Measurements from ENCODE around the gene RABEPK. TPM values are rescaled to one million over a fixed set of nuclear protein-coding genes. Genes with fewer than 3 reads are reported as not detected.

The RABEPK gene
- total and polyA plus RNA-seq, 2 donors from 2014 or later, result 12.6 to 24.8 TPM

- intact Hi-C loops (cut with DNase I), result no loop called here
- Histone ChIP-seq H3K4me3 (ENCODE audit: low read length in 3 of 3) (no peak overlapping the region), H3K9me3 (ENCODE audit: control insufficient read depth in 2 of 3, insufficient read depth in 1 of 3, low read length in 3 of 3) (no peaks in the 10 kb centered on the region), H3K36me3 (ENCODE audit: control insufficient read depth in 2 of 3, insufficient read depth in 3 of 3, low read length in 3 of 3) (no peaks in the 10 kb centered on the region), H3K9ac (ENCODE audit: low read length in 3 of 3) (no peak overlapping the region), H3K4me1 (ENCODE audit: control insufficient read depth in 2 of 3, insufficient read depth in 2 of 3, low read depth in 1 of 3, low read length in 3 of 3) (peaks cover 0 to 10% (median 6%) of the 10 kb centered on the region in 3 donors), H3K27ac (ENCODE audit: low read depth in 2 of 2, low read length in 2 of 2) (no peak overlapping the region), H3K27me3 (ENCODE audit: control insufficient read depth, insufficient read depth, low read length) (no peaks in the 10 kb centered on the region)
- no peak for TF ChIP-seq CTCF (IDR thresholded peaks at IDR 0.05; ENCODE audit: borderline replicate concordance, extremely low read depth, insufficient read depth)
- DNase-seq (no peak), FAIRE-seq (no peak)
Observed at GRCh38 chr9:125268394-125269013, 68.2 kb downstream of the RABEPK start.

- Histone ChIP-seq H3K27me3 (ENCODE audit: control insufficient read depth, insufficient read depth, low read length) (no peaks in the 10 kb centered on the region), H3K36me3 (ENCODE audit: control insufficient read depth in 2 of 3, insufficient read depth in 3 of 3, low read length in 3 of 3) (no peaks in the 10 kb centered on the region), H3K9me3 (ENCODE audit: control insufficient read depth in 2 of 3, insufficient read depth in 1 of 3, low read length in 3 of 3) (no peaks in the 10 kb centered on the region), H3K27ac (ENCODE audit: low read depth in 2 of 2, low read length in 2 of 2) (no peak overlapping the region), H3K9ac (ENCODE audit: low read length in 3 of 3) (no peak overlapping the region), H3K4me1 (ENCODE audit: control insufficient read depth in 2 of 3, insufficient read depth in 2 of 3, low read depth in 1 of 3, low read length in 3 of 3) (peaks cover 0 to 11% (median 1%) of the 10 kb centered on the region in 3 donors), H3K4me3 (ENCODE audit: low read length in 3 of 3) (no peak overlapping the region)
- DNase-seq (no peak), FAIRE-seq (no peak)
- no peak for TF ChIP-seq CTCF (IDR thresholded peaks at IDR 0.05; ENCODE audit: borderline replicate concordance, extremely low read depth, insufficient read depth)
- intact Hi-C loops (cut with DNase I), result no loop called here
Observed at GRCh38 chr9:125269014-125269397, 68.7 kb downstream of the RABEPK start.

- H3K9ac ChIP-seq (ENCODE audit: low read length in 3 of 3), result no peak overlapping the region
- no peak for FAIRE-seq
Observed at GRCh38 chr9:125271081-125271480, 70.7 kb downstream of the RABEPK start.

More at GRCh38 chr9:125271081-125271480, 70.7 kb downstream of the RABEPK start:
- no peak for TF ChIP-seq CTCF (IDR thresholded peaks at IDR 0.05; ENCODE audit: borderline replicate concordance, extremely low read depth, insufficient read depth)
- Histone ChIP-seq H3K27ac (ENCODE audit: low read depth in 2 of 2, low read length in 2 of 2) (no peak overlapping the region), H3K36me3 (ENCODE audit: control insufficient read depth in 2 of 3, insufficient read depth in 3 of 3, low read length in 3 of 3) (no peaks in the 10 kb centered on the region), H3K27me3 (ENCODE audit: control insufficient read depth, insufficient read depth, low read length) (no peaks in the 10 kb centered on the region), H3K4me3 (ENCODE audit: low read length in 3 of 3) (no peak overlapping the region), H3K4me1 (ENCODE audit: control insufficient read depth in 2 of 3, insufficient read depth in 2 of 3, low read depth in 1 of 3, low read length in 3 of 3) (peaks cover 0 to 11% (median 0%) of the 10 kb centered on the region in 3 donors), H3K9me3 (ENCODE audit: control insufficient read depth in 2 of 3, insufficient read depth in 1 of 3, low read length in 3 of 3) (no peaks in the 10 kb centered on the region)
- DNase-seq, result no peak
- intact Hi-C loops (cut with DNase I), result no loop called here

Measured in kidney (tissue), 14 donors.